ENCODE results near the gene KATNB1. TPM values are rescaled to one million over a fixed set of nuclear protein-coding genes. Genes with fewer than 3 reads are reported as not detected.

KATNB1 gene
- polyA plus RNA-seq, 1 donor from 2014 or later: 57.9 TPM

DNA sequence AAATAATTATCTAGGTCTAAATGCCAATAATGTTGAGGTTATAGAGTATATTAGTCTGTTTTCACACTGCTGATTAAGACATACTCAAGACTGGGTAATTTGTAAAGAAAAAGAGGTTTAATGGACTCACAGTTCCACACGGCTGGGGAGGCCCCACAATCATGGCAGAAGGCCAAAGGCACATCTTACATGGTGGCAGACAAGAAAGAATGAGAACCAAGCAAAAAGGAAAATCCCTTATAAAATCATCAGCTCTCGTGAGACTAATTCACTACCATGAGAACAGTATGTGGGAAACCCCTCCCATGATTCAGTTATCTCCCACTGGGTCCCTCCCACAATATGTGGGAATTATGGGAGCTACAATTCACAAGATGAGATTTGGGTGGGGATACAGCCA, 2.9 kb upstream of the KATNB1 start:
- no peak for TF ChIP-seq POLR2AphosphoS5 (IDR thresholded peaks at IDR 0.05)
- no peak for TF ChIP-seq EP300 (conservative IDR thresholded peaks at IDR 0.05; ENCODE audit: poor library complexity, severe bottlenecking)
- no peak for TF ChIP-seq MXI1 (conservative IDR thresholded peaks at IDR 0.05; ENCODE audit: poor library complexity, severe bottlenecking)
- TF ChIP-seq, protein P1, sequence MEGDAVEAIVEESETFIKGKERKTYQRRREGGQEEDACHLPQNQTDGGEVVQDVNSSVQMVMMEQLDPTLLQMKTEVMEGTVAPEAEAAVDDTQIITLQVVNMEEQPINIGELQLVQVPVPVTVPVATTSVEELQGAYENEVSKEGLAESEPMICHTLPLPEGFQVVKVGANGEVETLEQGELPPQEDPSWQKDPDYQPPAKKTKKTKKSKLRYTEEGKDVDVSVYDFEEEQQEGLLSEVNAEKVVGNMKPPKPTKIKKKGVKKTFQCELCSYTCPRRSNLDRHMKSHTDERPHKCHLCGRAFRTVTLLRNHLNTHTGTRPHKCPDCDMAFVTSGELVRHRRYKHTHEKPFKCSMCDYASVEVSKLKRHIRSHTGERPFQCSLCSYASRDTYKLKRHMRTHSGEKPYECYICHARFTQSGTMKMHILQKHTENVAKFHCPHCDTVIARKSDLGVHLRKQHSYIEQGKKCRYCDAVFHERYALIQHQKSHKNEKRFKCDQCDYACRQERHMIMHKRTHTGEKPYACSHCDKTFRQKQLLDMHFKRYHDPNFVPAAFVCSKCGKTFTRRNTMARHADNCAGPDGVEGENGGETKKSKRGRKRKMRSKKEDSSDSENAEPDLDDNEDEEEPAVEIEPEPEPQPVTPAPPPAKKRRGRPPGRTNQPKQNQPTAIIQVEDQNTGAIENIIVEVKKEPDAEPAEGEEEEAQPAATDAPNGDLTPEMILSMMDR (IDR thresholded peaks at IDR 0.05; ENCODE audit: poor library complexity, severe bottlenecking): no peak
- TF ChIP-seq, protein P2, sequence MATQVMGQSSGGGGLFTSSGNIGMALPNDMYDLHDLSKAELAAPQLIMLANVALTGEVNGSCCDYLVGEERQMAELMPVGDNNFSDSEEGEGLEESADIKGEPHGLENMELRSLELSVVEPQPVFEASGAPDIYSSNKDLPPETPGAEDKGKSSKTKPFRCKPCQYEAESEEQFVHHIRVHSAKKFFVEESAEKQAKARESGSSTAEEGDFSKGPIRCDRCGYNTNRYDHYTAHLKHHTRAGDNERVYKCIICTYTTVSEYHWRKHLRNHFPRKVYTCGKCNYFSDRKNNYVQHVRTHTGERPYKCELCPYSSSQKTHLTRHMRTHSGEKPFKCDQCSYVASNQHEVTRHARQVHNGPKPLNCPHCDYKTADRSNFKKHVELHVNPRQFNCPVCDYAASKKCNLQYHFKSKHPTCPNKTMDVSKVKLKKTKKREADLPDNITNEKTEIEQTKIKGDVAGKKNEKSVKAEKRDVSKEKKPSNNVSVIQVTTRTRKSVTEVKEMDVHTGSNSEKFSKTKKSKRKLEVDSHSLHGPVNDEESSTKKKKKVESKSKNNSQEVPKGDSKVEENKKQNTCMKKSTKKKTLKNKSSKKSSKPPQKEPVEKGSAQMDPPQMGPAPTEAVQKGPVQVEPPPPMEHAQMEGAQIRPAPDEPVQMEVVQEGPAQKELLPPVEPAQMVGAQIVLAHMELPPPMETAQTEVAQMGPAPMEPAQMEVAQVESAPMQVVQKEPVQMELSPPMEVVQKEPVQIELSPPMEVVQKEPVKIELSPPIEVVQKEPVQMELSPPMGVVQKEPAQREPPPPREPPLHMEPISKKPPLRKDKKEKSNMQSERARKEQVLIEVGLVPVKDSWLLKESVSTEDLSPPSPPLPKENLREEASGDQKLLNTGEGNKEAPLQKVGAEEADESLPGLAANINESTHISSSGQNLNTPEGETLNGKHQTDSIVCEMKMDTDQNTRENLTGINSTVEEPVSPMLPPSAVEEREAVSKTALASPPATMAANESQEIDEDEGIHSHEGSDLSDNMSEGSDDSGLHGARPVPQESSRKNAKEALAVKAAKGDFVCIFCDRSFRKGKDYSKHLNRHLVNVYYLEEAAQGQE (IDR thresholded peaks at IDR 0.05; ENCODE audit: borderline replicate concordance): no peak
- TF ChIP-seq SMC3 (conservative IDR thresholded peaks at IDR 0.05; ENCODE audit: poor library complexity): no peak
- no peak for TF ChIP-seq TAF1 (IDR thresholded peaks at IDR 0.05; ENCODE audit: low read depth)
- no peak for TF ChIP-seq RAD21 (conservative IDR thresholded peaks at IDR 0.05)
- H3K9me2 ChIP-seq (ENCODE audit: insufficient read depth, low read length): no peaks in the 10 kb centered on the region
- H3F3A ChIP-seq (ENCODE audit: insufficient read depth, low read length, poor library complexity, severe bottlenecking): no peaks in the 10 kb centered on the region
- H3K79me2 ChIP-seq (replicated peaks; ENCODE audit: insufficient read depth, low read length): no peaks in the 10 kb centered on the region
- H3K4me2 ChIP-seq (ENCODE audit: low read length): no peak overlapping the region
- H3K9me3 ChIP-seq (ENCODE audit: low read length): no peaks in the 10 kb centered on the region
- H2AFZ ChIP-seq (ENCODE audit: low read depth, low read length): no peak overlapping the region
- no peak overlapping the region for H3K4me3 ChIP-seq (ENCODE audit: low read length)
- H3K27me3 ChIP-seq (ENCODE audit: insufficient read depth, low read depth, low read length): no peaks in the 10 kb centered on the region
- H3K9ac ChIP-seq (ENCODE audit: low read length): no peak overlapping the region
- H4K20me1 ChIP-seq (ENCODE audit: insufficient read depth): no peaks in the 10 kb centered on the region
- H3K36me3 ChIP-seq (ENCODE audit: insufficient read depth, low read length): no peaks in the 10 kb centered on the region
- no peak overlapping the region for H3K27ac ChIP-seq (ENCODE audit: low read length)

DNA sequence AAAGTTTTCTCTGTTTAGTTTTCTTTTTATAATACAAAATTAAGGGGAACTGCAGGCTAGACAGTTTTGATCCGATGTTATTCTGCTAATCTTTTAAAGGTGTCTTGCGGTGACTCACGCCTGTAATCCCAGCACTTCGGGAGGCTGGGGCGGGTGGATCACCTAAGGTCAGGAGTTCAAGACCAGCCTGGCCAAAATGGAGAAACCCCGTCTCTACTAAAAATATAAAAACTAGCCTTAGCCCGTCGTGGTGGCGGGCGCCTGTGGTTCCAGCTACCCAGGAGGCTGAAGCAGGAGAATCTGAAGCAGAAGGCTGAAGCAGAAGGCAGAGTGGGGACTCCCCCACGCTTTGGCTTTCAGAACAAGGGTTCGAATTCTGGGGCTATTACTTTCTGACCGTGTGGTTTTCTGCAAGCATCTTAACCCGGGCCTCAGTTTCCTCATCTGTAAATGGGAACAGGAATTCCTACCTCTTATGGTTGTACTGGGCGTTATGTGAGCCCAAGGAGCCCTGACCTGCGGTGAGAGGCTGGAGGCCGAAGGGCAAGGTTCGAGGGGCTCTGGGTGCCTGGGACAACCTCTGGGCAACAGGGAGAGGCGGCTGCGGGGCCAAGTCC, 1.2 kb upstream of the KATNB1 start:
- H3K9me2 ChIP-seq (ENCODE audit: insufficient read depth, low read length): no peaks in the 10 kb centered on the region
- H3K27me3 ChIP-seq (ENCODE audit: insufficient read depth, low read depth, low read length): no peaks in the 10 kb centered on the region
- peak overlapping the region; percentile 83 for H3K27ac ChIP-seq (ENCODE audit: low read length)
- no peaks in the 10 kb centered on the region for H3K79me2 ChIP-seq (replicated peaks; ENCODE audit: insufficient read depth, low read length)
- TF ChIP-seq RAD21 (conservative IDR thresholded peaks at IDR 0.05) (no peak), EZH2 (IDR thresholded peaks at IDR 0.05; ENCODE audit: borderline replicate concordance, insufficient read depth, low read length, poor library complexity, severe bottlenecking) (no peak), TAF1 (IDR thresholded peaks at IDR 0.05; ENCODE audit: low read depth) (no peak), EP300 (conservative IDR thresholded peaks at IDR 0.05; ENCODE audit: poor library complexity, severe bottlenecking) (no peak), SMC3 (conservative IDR thresholded peaks at IDR 0.05; ENCODE audit: poor library complexity) (no peak), MXI1 (conservative IDR thresholded peaks at IDR 0.05; ENCODE audit: poor library complexity, severe bottlenecking) (no peak), POLR2AphosphoS5 (IDR thresholded peaks at IDR 0.05) (no peak)
- TF ChIP-seq, protein P1 (IDR thresholded peaks at IDR 0.05; ENCODE audit: poor library complexity, severe bottlenecking): no peak
- TF ChIP-seq, protein P2 (IDR thresholded peaks at IDR 0.05; ENCODE audit: borderline replicate concordance): no peak
- no peaks in the 10 kb centered on the region for H4K20me1 ChIP-seq (ENCODE audit: insufficient read depth)
- no peaks in the 10 kb centered on the region for H3K9me3 ChIP-seq (ENCODE audit: low read length)
- peak overlapping the region; percentile 79 for H3K9ac ChIP-seq (ENCODE audit: low read length)
- H3K4me3 ChIP-seq (ENCODE audit: low read length): peak overlapping the region; percentile 74
- H3K36me3 ChIP-seq (ENCODE audit: insufficient read depth, low read length): no peaks in the 10 kb centered on the region
- H3F3A ChIP-seq (ENCODE audit: insufficient read depth, low read length, poor library complexity, severe bottlenecking): no peaks in the 10 kb centered on the region
- peak overlapping the region; percentile 63 for H3K4me2 ChIP-seq (ENCODE audit: low read length)
- H2AFZ ChIP-seq (ENCODE audit: low read depth, low read length): peak overlapping the region; percentile 77

All from neural cell (in vitro differentiated cells).